MG63 (cell line): ENCODE results near the gene FER. TPM values are rescaled to one million over a fixed set of nuclear protein-coding genes. Genes with fewer than 3 reads are reported as not detected.

Experiments used
- DNase-seq: peaks from one replicate; pipeline ENCODE4 v3.0.0-alpha.2; 2020
- H3K27me3 ChIP-seq: fragments of 250-450 bp; sonication (Bioruptor Pico); 2 replicates; pipeline ENCODE4 v1.5.1; 2020; ENCODE audit warnings: mild to moderate bottlenecking, moderate library complexity
- H3K36me3 ChIP-seq: fragments of 250-450 bp; sonication (Bioruptor Pico); 2 replicates; pipeline ENCODE4 v1.5.1; 2020; ENCODE audit warnings: mild to moderate bottlenecking, moderate library complexity
- H3K4me3 ChIP-seq: fragments of 250-450 bp; sonication (Bioruptor Pico); 2 replicates; pipeline ENCODE4 v1.5.1; 2020; ENCODE audit warnings: mild to moderate bottlenecking, moderate library complexity
- H3K9me3 ChIP-seq: fragments of 250-450 bp; sonication (Bioruptor Pico); 2 replicates; pipeline ENCODE4 v1.5.1; 2020; ENCODE audit warnings: mild to moderate bottlenecking, moderate library complexity
- total RNA-seq: library from RNA; depleted of rRNA; stranded (reverse); fragments of >200 nt; shearing (Covaris generic); gene quantifications from 2 replicates; pipeline ENCODE4 v1.2.3, GENCODE V29; 2014; ENCODE audit warnings: low replicate concordance

The FER gene
- total RNA-seq, 1 experiment from 2014 or later: 5.9 TPM

DNA sequence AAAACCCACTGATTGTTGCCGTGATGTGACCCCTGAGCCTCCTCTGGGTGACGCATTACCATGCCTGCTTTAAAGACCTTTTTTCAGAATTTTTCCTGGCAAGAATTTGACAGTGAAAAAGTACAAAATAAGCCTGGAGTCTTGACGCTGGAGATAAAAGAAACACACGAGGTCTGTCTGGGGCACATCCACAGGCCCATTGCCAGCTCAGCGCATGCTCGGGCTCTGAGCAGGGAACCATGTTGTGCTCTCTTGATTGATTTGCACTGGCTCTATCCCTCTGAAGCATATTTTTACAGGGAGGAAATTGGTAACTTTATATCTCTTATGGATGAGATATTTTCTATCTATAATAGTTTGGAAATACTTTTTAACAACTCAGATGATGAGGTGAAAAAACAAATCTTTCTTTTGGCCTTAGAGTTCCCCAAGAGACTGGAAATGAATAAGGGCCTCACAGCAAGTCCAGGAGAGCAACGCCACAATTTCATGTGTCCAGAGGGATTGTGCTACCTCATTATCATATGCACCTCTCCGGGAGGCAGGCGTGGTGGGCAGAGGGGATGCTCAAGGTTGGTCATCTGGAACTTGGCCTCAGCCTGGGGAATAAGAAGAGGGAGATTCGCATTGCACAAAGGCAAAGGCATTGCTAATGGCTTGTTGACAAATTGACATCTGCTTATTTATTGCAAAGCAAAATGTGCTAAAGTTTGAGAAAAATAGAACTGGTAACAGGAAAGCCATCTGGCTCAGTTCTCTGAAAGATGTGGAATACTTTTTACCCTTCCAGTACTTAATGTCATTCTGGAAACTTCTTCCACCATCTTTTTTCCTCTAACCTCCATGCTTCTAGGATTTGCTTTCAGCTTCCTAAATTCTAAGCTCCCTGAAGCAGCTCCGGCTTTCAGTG lies 478.3 kb downstream of the FER start:
- H3K36me3 ChIP-seq: no peaks in the 10 kb centered on the region
- no peak for DNase-seq
- H3K9me3 ChIP-seq: no peaks in the 10 kb centered on the region
- H3K4me3 ChIP-seq: no peak overlapping the region
- H3K27me3 ChIP-seq: peaks cover 4% of the 10 kb centered on the region; the same call in 1 of the 2 replicates

GRCh38 chr5:109230369-109230768 lies 482.7 kb downstream of the FER start:
- peaks cover 6% of the 10 kb centered on the region; the same call in 1 of the 2 replicates for H3K27me3 ChIP-seq
- H3K4me3 ChIP-seq: no peak overlapping the region
- no peaks in the 10 kb centered on the region; the same call in 1 of the 2 replicates for H3K9me3 ChIP-seq
- H3K36me3 ChIP-seq: no peaks in the 10 kb centered on the region
- DNase-seq: no peak

DNA sequence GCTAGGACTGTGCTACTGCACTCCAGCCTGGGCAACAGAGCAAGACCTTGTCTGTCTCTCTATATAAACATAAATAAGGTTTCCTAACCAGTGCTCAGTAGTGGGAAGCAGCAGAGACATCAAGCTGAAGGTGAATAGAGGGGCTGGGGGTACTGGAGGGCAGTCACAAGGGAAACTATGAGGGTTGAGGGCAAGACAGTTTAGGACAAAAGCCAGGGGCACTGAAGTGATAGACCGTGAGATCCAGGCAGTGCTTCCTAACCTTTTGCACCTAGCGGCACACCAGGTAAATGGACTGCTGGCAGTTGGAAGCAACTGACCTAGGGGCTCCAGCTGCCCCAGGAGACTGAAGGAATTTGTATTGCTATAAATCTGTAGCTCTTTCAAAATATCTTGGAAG lies 483.6 kb downstream of the FER start:
- no peaks in the 10 kb centered on the region for H3K36me3 ChIP-seq
- H3K4me3 ChIP-seq: no peak overlapping the region
- DNase-seq: no peak
- peaks cover 6% of the 10 kb centered on the region; the same call in 1 of the 2 replicates for H3K27me3 ChIP-seq
- peaks cover 1% of the 10 kb centered on the region; the same call in 1 of the 2 replicates for H3K9me3 ChIP-seq

DNA sequence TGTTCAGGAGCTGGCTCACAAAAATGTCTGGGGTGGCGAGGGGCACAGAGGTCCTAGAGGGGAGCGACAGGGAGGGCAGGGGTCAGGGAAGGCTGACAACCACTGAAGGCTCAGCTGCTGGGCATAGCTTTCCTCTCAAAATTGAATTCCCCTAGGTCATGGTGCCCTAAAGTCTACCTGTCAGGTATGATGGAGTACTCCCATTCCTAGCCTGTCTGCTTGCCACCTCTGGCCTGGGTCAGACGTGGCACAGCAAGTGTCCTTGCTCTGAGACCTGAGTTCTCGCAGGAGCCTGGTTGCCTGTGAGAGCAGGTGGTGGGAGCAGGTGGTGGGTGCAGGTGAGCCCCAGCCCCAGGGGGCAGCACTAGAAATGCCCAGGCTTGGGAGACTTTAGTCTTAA lies 486.7 kb downstream of the FER start:
- H3K9me3 ChIP-seq: peaks cover 6% of the 10 kb centered on the region; the same call in 1 of the 2 replicates
- peaks cover 6% of the 10 kb centered on the region; the same call in 1 of the 2 replicates for H3K27me3 ChIP-seq
- H3K4me3 ChIP-seq: no peak overlapping the region
- no peaks in the 10 kb centered on the region for H3K36me3 ChIP-seq
- DNase-seq: no peak

DNA sequence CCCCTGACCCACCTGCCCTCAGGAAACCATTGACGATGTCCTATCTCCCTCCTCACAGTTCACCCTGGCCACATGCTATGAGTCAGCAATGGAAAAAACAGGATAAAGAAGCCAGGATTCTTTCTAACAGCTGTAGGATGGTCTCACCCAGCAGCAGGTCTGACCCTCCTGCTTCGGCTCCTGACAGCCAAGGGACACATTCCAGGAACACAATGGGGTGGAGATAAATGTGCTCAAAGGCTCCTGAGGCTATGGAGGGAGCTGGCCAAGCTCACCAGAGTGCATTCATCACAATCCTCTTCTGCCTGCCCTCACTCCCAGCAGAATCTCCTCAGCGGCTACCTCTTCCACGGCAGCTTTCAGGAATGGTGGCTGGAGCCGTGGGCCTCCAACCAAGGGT lies 491.8 kb downstream of the FER start:
- H3K36me3 ChIP-seq: no peaks in the 10 kb centered on the region
- no peak for DNase-seq

GRCh38 chr5:109242518-109242917 lies 494.8 kb downstream of the FER start:
- peaks cover 10% of the 10 kb centered on the region for H3K9me3 ChIP-seq
- no peaks in the 10 kb centered on the region for H3K27me3 ChIP-seq
- H3K36me3 ChIP-seq: no peaks in the 10 kb centered on the region
- no peak for DNase-seq
- H3K4me3 ChIP-seq: no peak overlapping the region

More for the DNA sequence above, 491.8 kb downstream of the FER start:
- H3K27me3 ChIP-seq: no peaks in the 10 kb centered on the region
- H3K9me3 ChIP-seq: peaks cover 6% of the 10 kb centered on the region; the same call in 1 of the 2 replicates
- H3K4me3 ChIP-seq: no peak overlapping the region

- H3K27me3 ChIP-seq: no peaks in the 10 kb centered on the region
- no peaks in the 10 kb centered on the region for H3K36me3 ChIP-seq
- no peak overlapping the region for H3K4me3 ChIP-seq
- peaks cover 10% of the 10 kb centered on the region for H3K9me3 ChIP-seq
- DNase-seq: no peak
Measured at GRCh38 chr5:109246395-109246794, 498.7 kb downstream of the FER start.
